Rectal smooth muscle tissue (tissue), 1 donor: ENCODE data around the gene SH3TC1.

Experiments
- H3K27ac ChIP-seq: one replicate; pipeline ENCODE4 v1.7.0; 2013; ENCODE audit warnings: low read depth, low read length, inconsistent platforms
- H3K27me3 ChIP-seq: one replicate; pipeline ENCODE4 v1.7.0; 2013; ENCODE audit warnings: low read length; ENCODE audit not compliant: control insufficient read depth, insufficient read depth
- H3K36me3 ChIP-seq: one replicate; pipeline ENCODE4 v1.7.0; 2013; ENCODE audit warnings: low read length; ENCODE audit not compliant: control insufficient read depth, insufficient read depth
- H3K4me1 ChIP-seq: one replicate; pipeline ENCODE4 v1.7.0; 2013; ENCODE audit warnings: low read length; ENCODE audit not compliant: control insufficient read depth, insufficient read depth
- H3K4me3 ChIP-seq: one replicate; pipeline ENCODE4 v1.7.0; 2013; ENCODE audit warnings: low read length
- H3K9ac ChIP-seq: one replicate; pipeline ENCODE4 v1.7.0; 2013; ENCODE audit warnings: low read length

Gene SH3TC1

GRCh38 chr4:8244931-8245460 lies 45.9 kb downstream of the SH3TC1 start:
- H3K36me3 ChIP-seq, result no peaks in the 10 kb centered on the region
- H3K27me3 ChIP-seq, result no peaks in the 10 kb centered on the region
- H3K9ac ChIP-seq, result no peak overlapping the region
- H3K27ac ChIP-seq, result no peak overlapping the region
- H3K4me1 ChIP-seq, result peaks cover 6% of the 10 kb centered on the region
- H3K4me3 ChIP-seq, result no peak overlapping the region

GRCh38 chr4:8245884-8246833 lies 47.1 kb downstream of the SH3TC1 start:
- Histone ChIP-seq H3K9ac (no peak overlapping the region), H3K27me3 (no peaks in the 10 kb centered on the region), H3K4me1 (peaks cover 6% of the 10 kb centered on the region), H3K4me3 (no peak overlapping the region), H3K36me3 (no peaks in the 10 kb centered on the region), H3K27ac (no peak overlapping the region)

- H3K27ac ChIP-seq, result no peak overlapping the region
- no peaks in the 10 kb centered on the region for H3K36me3 ChIP-seq
Measured at GRCh38 chr4:8247047-8247930, 48.2 kb downstream of the SH3TC1 start.

GRCh38 chr4:8248091-8248490 lies 49.0 kb downstream of the SH3TC1 start:
- Histone ChIP-seq H3K27ac (no peak overlapping the region), H3K27me3 (no peaks in the 10 kb centered on the region), H3K36me3 (no peaks in the 10 kb centered on the region), H3K4me3 (no peak overlapping the region), H3K9ac (no peak overlapping the region), H3K4me1 (no peaks in the 10 kb centered on the region)

More at GRCh38 chr4:8247047-8247930, 48.2 kb downstream of the SH3TC1 start:
- Histone ChIP-seq H3K4me3 (no peak overlapping the region), H3K4me1 (peaks cover 5% of the 10 kb centered on the region), H3K27me3 (no peaks in the 10 kb centered on the region), H3K9ac (no peak overlapping the region)

GRCh38 chr4:8250227-8250626 lies 51.1 kb downstream of the SH3TC1 start:
- Histone ChIP-seq H3K36me3 (no peaks in the 10 kb centered on the region), H3K27me3 (no peaks in the 10 kb centered on the region), H3K9ac (no peak overlapping the region), H3K4me1 (no peaks in the 10 kb centered on the region), H3K27ac (no peak overlapping the region), H3K4me3 (no peak overlapping the region)

- Histone ChIP-seq H3K36me3 (no peaks in the 10 kb centered on the region), H3K27ac (no peak overlapping the region), H3K27me3 (no peaks in the 10 kb centered on the region), H3K9ac (no peak overlapping the region), H3K4me3 (no peak overlapping the region), H3K4me1 (no peaks in the 10 kb centered on the region)
Measured at GRCh38 chr4:8250637-8251036, 51.5 kb downstream of the SH3TC1 start.

- Histone ChIP-seq H3K4me1 (no peaks in the 10 kb centered on the region), H3K9ac (no peak overlapping the region), H3K4me3 (no peak overlapping the region), H3K36me3 (no peaks in the 10 kb centered on the region), H3K27me3 (no peaks in the 10 kb centered on the region), H3K27ac (no peak overlapping the region)
Measured at GRCh38 chr4:8251110-8251883, 52.2 kb downstream of the SH3TC1 start.

- Histone ChIP-seq H3K27ac (no peak overlapping the region), H3K4me1 (no peaks in the 10 kb centered on the region), H3K27me3 (no peaks in the 10 kb centered on the region), H3K9ac (no peak overlapping the region), H3K36me3 (no peaks in the 10 kb centered on the region), H3K4me3 (no peak overlapping the region)
Measured at GRCh38 chr4:8252301-8253173, 53.4 kb downstream of the SH3TC1 start.

- Histone ChIP-seq H3K36me3 (no peaks in the 10 kb centered on the region), H3K9ac (no peak overlapping the region), H3K4me1 (no peaks in the 10 kb centered on the region), H3K4me3 (no peak overlapping the region), H3K27ac (no peak overlapping the region), H3K27me3 (no peaks in the 10 kb centered on the region)
Measured at GRCh38 chr4:8254076-8254475, 55.0 kb downstream of the SH3TC1 start.

GRCh38 chr4:8255698-8256441 lies 56.8 kb downstream of the SH3TC1 start:
- no peaks in the 10 kb centered on the region for H3K27me3 ChIP-seq
- H3K4me1 ChIP-seq, result peaks cover 4% of the 10 kb centered on the region
- no peaks in the 10 kb centered on the region for H3K36me3 ChIP-seq
- no peak overlapping the region for H3K4me3 ChIP-seq
- no peak overlapping the region for H3K27ac ChIP-seq
- H3K9ac ChIP-seq, result no peak overlapping the region

- no peak overlapping the region for H3K9ac ChIP-seq
- no peaks in the 10 kb centered on the region for H3K36me3 ChIP-seq
- H3K27me3 ChIP-seq, result no peaks in the 10 kb centered on the region
- peaks cover 7% of the 10 kb centered on the region for H3K4me1 ChIP-seq
- no peak overlapping the region for H3K27ac ChIP-seq
- H3K4me3 ChIP-seq, result no peak overlapping the region
Measured at GRCh38 chr4:8257854-8258253, 58.8 kb downstream of the SH3TC1 start.
